Skin epidermis (tissue), 12 donors: ENCODE data around the gene TNFSF15.

Source experiments
- H3K27ac ChIP-seq, 21 experiments: fragments of 200-600 bp; sonication (generic) in 11 of 21; one replicate each; pipeline ENCODE4 v1.5.0; 2020; ENCODE audit warnings: mild to moderate bottlenecking in 3 of 21, inconsistent platforms in 2 of 21, moderate library complexity in 2 of 21
- H3K4me3 ChIP-seq, 7 experiments: fragments of 200-600 bp; sonication (generic) in 2 of 7; one replicate each; pipeline ENCODE4 v1.5.0; 2020; ENCODE audit warnings: inconsistent platforms in 2 of 7, mild to moderate bottlenecking in 2 of 7, moderate library complexity in 1 of 7

TNFSF15 gene

DNA sequence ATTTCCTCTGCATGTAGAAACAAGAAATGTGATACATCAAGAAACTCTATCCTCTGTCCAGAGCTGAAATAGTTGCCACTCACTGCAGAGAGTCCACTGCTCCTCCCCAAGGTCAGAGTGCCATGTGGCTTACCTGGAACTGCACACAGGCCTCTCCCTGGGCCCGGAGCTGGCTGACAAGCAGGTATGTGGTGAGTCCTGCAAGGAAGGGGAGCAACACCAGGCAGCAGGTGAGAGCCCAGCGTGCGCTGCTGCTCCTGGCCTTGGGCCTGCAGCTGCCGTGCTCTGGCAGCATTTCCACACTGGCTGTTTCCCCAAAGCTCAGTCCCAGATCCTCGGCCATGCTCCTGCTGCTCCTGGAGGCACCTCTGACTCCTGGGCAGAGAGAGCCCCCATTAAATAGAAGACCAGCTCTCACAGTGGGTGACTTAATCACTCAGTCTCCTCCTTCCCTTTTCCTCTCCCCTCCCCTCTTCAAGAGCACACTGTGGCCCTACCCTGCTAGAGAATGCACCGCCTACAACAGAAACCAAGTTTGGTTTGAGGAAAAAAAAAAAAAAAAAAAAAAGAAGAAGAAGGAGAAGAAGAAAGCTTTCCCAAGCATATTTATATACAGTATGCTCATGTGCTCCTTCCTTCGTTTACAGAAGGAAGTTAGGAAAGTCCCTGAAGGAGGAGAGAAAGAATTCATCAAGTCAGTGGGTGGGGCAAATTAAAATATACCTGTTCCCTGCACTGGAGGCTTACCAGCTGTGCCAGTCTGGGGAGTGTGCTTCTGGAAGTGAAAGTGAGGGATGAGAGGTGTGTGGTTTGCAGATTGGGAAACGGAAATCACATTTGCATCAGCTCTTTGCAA lies at the start of gene TNFSF15:
Gene TNFSF15 (minus strand): TSS at position 370 of the 856 bp plus-strand sequence. CDS start 27 bp downstream, at position 343.
- peak within 1 kb of the TSS in 3 of 7 experiments; percentile 14 to 24 (median 21) for H3K4me3 ChIP-seq
- peak within 1 kb of the TSS in 18 of 21 experiments; percentile 13 to 76 (median 53) for H3K27ac ChIP-seq

DNA sequence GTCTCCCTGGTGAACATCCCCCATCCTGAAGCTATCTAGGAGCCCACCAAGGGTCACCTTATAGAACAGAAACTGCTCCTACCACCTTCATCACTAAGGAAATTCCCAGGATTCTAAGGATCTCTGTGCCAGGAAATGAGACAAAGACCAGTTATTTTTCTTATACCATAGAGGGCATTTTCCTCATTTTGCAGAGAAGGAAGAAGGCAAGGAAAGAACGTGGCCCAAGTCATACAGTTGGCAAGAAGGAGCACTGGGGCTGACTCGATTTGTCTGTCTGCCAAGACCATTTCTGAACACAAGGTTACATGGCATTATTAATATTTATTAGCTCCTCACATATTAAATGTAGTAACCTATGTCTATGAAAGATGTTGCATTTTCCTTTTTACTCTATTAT lies 49.6 kb upstream of the TNFSF15 start:
- no peak overlapping the region for H3K4me3 ChIP-seq
- H3K27ac ChIP-seq, result no peak overlapping the region

DNA sequence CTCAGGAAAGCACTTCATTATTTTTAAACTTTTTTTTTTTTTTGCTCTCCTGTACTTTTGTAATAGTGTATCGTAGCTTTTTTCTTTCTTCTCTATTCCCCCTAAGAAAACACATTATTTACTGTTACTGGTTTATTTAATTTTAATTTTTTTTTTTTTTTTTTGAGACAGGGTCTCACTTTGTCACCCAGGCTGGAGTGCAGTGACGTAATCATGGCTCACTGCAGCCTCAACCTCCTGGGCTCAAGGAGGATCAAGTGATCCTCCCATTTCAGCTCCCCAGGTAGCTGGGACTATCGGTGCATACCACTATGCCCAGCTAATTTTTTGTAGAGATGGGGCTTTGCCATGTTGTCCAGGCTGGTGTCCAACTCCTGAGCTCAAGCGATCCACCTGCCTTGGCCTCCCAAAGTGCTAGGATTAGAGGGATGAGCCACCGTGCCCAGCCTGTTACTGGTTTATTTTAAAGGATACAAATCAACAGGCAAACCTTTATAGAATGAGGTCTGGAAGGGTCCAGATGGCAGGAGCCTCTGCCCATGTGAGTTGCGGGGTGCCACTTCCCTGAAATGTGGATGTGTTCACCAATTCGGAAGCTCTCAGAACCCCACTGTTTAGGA lies 49.0 kb upstream of the TNFSF15 start:
- no peak overlapping the region for H3K27ac ChIP-seq
- H3K4me3 ChIP-seq, result no peak overlapping the region

DNA sequence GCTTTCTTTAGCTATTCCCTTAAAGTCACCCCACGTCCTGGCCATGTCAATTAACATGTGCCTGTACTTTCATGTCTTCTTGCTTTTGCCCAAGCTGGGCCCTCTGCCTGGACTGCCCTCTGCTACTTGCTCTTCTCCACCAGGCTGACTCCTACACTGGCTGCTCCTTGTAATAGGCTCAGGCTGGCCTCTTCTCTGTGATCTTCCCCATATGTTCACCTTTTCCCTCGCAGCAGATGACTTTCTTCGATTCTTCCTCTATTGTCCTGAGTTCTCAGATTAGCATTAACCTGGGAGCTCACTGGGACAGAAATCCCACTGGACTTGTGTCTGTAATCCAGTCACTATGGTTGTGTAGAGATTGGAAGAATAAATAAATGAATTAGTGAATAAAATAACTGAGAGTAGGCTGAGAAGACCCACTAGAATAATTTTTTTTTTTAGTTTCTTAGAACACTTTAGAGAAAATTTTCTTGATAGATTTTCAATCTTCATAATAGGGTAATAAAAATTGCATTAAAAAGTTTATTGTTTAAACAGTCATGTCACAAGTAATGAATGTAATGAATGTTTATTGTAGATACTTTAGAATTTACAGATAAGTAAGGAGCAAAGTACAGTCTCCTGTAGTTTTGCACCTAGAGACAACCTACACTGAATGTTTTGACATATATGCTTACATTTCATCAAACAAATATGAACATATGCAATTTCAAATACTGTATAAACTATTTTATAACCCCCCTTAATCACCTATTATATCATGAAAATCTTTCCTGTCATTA lies 47.4 kb upstream of the TNFSF15 start:
- Histone ChIP-seq H3K4me3 (no peak overlapping the region), H3K27ac (no peak overlapping the region)

DNA sequence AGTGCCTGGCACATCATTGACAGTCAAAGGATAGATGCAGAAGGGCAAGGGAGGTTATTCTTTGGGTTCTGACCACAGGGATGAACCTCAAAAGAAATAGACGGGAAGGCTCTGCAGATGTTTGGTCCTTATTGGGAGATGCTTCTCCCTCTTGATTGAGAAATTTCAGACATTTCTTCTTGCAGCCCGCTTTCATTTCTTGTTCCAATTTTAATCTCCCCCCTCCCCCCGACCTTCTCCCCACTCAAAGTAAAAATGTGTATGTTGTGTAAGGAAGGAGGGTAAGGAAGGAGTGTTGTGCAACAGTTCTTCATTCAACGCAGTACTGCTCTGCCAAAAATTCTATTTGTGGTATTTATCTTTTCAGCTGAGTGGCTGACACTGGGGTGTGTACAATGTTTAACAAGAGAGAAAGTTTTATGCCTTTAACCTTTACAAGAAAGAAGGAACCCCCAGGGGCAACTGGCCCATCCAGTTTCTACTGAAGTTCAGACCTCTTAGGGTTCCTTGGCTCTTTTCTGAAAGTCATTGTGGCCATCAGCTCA lies 46.3 kb upstream of the TNFSF15 start:
- no peak overlapping the region for H3K4me3 ChIP-seq
- H3K27ac ChIP-seq, result peak overlapping the region in 1 of 21 experiments; percentile 10

DNA sequence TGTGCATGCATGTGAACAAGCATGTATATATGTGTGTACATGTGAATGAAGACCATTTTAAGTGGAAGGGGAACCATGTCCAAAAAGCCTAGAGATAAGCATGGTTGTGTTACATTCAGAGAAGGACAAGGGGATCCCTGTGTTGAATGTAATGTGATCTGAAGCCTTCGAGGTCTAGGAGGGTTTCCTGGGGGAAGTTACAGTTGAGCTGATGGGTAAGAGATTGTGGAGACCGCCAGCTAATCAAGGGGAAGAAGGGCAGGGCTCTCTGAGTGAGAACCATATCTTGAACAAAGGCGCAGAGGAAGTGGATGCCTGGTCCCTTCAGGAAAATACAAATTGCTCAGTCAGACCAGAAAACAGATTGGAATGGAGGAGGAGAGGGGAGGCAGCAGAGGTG lies 45.5 kb upstream of the TNFSF15 start:
- H3K4me3 ChIP-seq, result no peak overlapping the region
- peak overlapping the region in 2 of 21 experiments; percentile 10 to 34 for H3K27ac ChIP-seq

DNA sequence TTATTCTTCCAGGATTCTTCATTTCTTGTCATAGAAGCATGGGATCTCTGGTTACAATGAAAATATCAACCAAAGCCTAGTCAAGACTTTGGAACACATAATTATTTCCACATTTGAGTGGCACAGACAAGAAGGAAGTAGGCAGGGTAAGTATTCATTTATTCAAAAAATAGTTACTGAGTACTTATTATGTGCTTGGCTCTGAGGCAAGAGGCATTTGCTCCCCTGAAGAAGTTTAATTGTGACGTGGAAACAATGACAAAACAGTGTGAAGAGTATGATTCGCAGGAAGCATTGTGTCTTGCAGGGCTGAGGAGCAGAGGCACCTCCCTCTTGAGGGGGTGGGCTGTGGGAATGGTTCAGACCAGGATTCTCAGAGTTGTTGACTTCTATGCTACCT lies 45.0 kb upstream of the TNFSF15 start:
- Histone ChIP-seq H3K27ac (peak overlapping the region in 3 of 21 experiments; percentile 20 to 34 (median 33)), H3K4me3 (no peak overlapping the region)

DNA sequence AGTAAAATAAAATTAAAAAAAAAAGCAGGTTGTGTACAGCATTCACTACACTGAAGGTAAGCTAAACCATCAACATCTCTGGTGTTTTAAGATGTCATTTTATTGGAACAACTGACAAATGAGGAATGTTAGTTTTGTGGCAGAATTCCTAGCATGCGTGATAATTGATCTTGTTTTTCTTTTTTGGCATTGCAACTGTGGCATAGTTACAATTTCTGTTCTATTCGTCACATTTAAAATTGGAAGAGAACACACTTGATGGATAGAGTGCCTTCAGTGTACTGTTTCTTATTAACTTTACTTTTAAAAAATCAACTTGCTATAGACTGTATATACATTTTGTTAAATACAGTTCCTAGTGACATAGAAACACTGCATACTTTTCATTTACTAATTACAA lies 43.6 kb upstream of the TNFSF15 start:
- no peak overlapping the region for H3K27ac ChIP-seq
- no peak overlapping the region for H3K4me3 ChIP-seq

DNA sequence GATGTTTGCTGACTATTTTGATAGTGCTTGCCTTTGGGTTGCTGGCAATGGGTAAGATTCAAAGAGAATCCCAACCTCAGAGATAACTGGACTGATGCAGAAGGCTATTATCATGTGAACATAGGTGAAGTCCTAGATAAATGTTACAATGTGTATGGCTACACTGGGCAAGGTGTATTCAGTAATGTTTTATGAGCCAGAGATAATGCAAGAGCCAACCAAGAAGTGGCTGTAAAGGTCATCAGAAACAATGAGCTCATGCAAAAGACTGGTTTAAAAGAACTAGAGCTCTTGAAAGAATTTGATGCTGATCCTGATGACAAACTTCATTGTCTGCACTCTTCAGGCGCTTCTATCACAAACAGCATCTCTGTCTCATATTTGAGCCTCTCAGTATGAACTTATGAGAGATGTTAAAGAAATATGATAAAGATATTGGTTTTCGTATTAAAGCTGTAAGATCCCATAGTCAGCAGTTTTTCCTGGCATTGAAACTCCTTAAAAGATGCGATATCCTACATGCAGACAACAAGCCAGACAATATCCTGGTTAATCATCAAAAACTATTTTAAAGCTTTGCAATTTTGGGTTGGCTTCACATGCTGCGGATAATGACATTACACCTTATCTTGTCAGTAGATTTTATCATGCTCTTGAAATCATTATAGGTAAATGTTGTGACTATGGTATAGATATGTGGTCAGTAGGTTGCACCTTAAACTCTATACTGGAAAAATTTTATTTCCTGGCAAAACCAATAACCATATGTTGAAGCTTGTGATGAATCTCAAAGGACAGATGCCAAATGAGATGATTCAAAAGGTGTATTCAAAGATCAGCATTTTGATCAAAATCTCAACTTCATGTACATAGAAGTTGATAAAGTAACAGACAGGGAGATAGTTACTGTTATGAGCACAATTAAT lies 41.9 kb upstream of the TNFSF15 start:
- Histone ChIP-seq H3K4me3 (no peak overlapping the region), H3K27ac (no peak overlapping the region)

DNA sequence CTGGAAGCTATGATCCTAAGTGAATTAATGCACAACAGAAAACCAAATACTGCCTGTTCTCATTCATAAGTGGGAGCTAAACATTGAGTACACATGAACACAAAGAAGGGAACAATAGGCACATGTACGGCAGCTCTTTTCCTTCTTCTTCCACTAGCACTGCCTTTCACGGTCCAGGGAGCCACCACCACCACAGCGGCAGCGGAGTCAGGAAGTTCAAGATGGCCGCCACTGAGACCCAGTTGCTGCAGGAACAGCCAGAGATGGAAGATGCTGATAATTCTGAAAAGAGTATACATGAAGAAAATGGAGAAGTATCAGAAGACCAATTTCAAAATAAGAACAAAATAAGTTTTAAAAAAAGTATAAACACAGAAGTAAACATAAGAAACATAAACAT lies 39.5 kb upstream of the TNFSF15 start:
- Histone ChIP-seq H3K4me3 (no peak overlapping the region), H3K27ac (no peak overlapping the region)

DNA sequence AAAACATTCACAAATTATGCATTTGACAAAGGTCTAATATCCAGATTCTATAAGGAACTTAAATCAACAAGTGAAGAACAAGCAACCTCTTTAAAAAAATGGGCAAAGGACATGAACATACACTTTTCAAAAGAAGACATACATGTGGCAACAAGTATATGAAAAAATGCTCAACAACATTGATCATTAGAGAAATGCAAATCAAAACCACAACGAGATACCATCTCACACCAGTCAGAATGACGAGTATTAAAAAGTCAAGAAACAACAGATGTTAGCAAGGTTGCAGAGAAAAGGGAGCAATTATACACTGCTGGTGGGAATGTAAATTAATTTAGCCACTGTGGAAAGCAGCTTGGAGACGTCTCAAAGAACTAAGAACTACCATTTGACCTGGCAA lies 38.9 kb upstream of the TNFSF15 start:
- no peak overlapping the region for H3K27ac ChIP-seq
- no peak overlapping the region for H3K4me3 ChIP-seq

DNA sequence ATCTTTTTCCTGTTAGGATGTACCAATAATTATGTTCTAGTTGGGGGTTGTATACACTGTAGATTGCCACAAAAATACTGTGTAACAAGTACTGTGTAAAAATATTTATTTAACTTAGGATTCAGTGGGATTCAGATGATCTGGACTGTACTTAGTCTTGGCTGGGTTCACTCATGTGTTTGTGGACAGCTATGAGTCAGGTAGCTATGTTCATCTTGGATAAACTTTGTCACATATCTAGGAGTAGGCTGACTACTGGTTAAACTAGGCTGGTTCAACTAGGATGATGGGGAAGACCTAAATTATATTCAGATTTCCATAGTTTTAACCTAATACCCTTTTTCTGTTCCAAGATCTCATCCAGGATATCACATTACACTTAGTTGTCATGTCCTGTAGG lies 32.1 kb upstream of the TNFSF15 start:
- no peak overlapping the region for H3K4me3 ChIP-seq
- no peak overlapping the region for H3K27ac ChIP-seq

DNA sequence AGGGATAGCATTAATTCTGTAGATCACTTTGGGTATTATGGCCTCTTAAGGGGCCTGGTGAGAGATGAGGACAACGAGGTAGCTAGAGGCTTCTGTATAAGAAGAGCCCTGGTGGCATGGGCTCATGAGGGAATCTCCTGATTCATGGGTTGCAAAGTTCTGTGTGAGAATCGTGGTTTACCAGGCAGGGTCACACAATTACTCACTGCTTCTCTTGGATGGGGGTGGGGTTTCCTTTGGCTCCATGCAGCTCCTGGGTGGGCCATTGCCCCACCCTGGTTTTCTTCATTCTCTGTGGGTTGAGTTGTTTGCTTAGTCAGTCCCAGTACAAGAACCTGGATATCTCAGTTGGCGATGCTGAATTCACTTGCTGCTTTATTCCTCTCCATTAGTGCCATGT lies 30.9 kb upstream of the TNFSF15 start:
- H3K27ac ChIP-seq, result no peak overlapping the region

DNA sequence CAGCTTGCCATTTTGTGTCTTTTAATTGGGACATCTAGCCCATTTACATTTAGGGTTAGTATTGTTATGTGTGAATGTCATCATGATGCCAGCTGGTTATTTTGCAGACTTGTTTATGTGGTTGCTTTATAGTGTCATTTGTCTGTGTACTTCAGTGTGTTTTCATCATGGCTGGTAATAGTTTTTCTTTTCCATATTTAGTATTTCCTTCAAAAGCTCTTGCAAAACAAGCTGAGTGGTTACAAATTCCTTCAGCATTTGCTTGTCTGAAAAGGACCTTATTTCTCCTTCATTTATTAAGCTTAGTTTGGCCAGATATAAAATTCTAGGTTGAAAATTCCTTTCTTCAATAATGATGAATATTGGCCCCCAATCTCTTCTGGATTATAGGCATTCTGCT lies 28.5 kb upstream of the TNFSF15 start:
- no peak overlapping the region for H3K4me3 ChIP-seq
- no peak overlapping the region for H3K27ac ChIP-seq

More for the DNA sequence above, 30.9 kb upstream of the TNFSF15 start:
- no peak overlapping the region for H3K4me3 ChIP-seq

DNA sequence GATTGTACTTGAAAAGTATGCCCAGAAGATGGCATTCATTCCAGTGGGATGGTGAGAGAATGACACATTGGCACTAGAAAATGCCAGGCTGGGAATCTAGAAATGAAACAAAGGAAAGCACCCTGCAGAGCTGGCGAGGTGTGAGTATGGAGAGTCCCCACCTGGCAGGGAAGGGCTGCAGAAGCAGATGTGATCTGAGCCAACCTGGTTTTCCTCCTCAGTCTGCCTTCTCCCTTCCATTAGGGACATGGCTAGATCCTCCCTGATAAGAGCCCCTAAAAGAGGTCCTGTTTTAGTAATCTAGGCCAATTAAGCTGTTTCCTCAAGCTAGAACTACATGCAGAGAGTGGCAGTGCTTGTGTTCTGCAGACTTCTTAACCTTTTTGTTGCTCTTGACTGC lies 24.7 kb upstream of the TNFSF15 start:
- H3K4me3 ChIP-seq, result no peak overlapping the region
- H3K27ac ChIP-seq, result no peak overlapping the region

DNA sequence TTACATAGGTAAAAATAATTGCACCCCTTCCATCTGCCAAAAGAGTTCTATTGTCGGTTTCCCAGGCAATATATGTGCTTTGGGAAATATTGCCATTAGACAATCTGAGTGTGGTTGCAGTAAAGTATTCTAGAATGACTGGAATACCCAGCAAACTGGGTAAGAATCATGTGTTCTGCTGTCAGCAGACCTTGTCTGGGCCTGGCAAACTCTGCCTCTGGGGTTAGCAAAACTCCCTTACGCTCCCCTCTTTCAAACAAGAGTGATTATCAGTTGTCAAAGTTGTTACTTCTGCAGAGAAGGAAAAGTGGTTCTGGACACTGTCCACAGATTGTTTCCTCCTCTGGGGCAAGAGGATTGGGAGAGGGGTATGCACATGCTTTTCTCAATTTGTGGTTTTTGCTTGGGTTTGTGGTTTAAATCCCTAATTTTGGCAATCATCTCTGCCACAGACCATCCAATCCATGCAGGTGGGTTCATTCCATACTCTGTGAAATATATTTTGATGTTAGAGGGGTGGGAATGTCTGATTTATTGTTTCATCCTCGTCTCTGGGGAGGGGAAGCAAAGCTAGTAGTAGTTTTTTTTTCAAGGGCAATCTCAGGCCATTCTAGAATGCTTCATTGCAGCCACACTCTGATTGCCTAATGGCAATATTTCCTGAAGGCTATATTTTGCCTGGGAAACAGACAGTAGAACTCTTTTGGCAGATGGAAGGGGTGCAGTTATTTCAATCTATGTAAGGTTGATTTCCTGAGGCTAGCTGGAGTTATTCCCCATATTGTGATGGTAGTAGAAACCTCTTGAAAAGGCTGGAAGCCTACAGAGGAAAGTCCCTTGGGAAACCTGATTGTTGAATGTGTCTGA lies 24.0 kb upstream of the TNFSF15 start:
- Histone ChIP-seq H3K4me3 (no peak overlapping the region), H3K27ac (no peak overlapping the region)

DNA sequence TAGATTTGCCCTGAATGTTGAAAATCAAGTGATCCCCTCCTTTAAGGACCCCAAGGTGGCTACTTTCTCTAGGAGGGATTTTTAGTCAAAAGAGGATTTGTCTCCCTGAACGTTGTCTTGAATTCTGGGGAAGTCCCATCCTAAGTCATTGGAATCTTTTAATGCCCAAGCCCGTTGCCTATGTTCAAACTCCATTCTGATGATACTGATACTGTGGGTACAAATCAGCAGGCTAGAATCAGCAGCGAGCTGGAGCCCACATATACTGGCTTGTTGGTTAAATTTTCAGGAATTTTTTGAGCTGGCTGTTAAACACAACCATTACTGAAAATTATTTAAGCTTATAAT lies 22.4 kb upstream of the TNFSF15 start:
- H3K4me3 ChIP-seq, result no peak overlapping the region
- H3K27ac ChIP-seq, result no peak overlapping the region

DNA sequence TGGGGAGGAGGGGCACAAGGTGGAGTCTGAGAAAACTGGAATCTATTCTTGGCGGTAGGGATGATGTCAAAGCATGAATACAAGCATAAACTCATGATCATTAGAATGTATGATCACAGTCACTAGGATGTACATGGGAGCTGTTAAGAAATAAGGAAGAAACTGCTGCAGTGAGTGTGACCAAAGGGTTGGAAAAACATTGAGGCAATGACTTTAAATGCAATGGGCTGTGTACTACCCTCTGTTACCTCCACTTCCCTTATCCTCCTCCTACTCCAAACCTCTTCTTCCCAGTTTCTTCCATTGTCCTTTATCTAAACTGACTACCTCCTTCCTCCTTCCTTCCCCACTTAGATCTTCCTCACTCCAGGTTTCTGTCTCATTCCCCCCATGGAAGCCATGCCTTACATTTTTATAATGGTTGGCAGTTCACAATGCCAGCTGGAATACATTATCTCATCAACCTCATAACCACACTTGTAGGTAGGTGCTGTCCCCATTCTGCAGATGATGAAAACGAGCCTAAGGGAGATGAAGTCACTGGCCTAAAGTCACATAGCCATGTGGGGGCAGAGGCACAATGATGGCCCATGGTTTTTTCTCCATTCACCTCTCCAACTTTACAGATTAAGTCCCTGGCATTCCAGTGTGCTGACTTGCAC lies 21.9 kb upstream of the TNFSF15 start:
- Histone ChIP-seq H3K4me3 (no peak overlapping the region), H3K27ac (no peak overlapping the region)
